ENCODE measurements around the gene VDR. TPM values are rescaled to one million over a fixed set of nuclear protein-coding genes. Genes with fewer than 3 reads are reported as not detected.

The VDR gene
- polyA plus RNA-seq, 4 donors = 3.0 to 5.7 (median 3.6) TPM

DNA sequence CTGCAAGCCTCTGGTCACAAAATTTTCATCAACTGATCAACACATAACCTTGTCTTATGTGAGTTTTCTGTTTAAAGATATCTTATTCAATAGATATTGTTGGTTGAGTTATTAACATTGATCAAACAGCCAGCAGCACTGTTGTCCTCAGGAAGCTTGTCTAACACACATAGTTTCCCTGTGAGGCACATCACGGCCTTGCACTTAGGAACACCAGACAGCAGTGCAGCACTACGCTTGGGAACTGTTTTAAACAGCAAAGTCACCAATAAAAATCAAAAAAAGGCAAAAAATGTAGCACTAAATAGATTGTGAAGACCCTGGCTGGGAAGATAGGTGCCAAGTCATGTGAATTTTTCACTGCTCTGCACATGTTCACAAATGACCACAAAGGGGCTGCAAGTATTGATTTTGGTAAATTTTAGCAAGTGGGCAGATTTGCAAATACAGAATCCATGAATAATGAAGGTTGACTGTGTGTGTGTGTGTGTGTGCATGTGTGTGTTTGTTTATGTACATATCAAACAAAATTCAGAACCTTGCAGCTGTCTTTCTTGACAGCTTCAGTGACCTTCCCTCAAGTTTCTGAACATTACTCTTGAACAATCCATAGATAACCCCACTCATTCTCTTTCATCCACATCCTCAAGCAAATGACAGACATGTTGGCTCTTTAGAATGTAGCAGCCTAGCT is 28.9 kb downstream of the VDR start:
- DNase-seq (ENCODE audit: low read depth in 4 of 4, low spot score in 2 of 4) = no peak

DNA sequence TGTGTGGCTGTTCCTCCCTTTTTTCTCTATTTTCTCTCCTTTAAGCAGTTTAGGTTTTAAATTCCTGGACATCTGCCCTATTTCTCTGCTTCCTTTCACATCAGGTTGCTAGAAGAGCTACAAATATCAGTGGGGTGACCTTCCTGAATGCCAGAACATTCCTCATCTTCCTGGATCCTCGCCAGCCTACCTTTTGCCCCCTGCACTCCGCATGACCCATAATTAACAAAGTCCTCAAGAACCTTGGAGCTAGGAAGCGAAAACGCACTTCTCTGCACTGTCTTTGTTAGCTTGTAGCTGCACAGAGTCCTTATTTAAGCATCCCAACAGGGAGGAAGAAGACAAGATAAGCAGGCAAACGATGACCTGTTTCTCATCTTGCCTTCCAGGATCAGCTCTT is 30.5 kb downstream of the VDR start:
- DNase-seq (ENCODE audit: low read depth in 4 of 4, low spot score in 2 of 4) = no peak

DNA sequence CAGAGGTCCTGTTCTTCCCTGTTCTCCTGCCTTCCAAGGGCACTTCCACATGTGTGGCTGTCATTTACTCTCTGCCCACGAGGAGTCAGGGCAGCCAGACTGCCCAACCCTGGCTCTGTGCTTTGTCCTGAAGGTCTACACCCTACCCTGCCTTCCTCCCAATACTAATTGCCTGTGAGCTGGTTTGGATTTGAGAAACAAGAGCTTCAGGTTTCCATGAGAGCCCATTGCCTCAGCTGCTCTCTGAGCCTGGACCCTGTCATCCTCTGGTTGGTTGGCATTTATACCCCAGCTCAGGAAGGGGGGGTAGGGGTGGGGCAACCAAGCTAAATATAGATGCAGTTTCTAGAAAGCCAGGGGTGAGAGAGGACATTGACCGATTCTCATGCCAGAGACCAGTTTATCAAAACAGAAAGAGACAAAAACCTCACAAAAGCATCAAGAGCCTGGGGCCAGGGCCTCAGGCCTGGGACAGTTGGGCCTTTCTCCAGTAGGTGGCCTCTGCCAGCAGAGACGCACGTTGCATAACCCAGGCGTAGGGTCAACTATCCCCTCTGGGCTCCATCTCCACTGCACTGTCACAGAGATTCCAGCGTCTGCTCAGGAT is 34.5 kb downstream of the VDR start:
- no peak for DNase-seq (ENCODE audit: low read depth in 4 of 4, low spot score in 2 of 4)

DNA sequence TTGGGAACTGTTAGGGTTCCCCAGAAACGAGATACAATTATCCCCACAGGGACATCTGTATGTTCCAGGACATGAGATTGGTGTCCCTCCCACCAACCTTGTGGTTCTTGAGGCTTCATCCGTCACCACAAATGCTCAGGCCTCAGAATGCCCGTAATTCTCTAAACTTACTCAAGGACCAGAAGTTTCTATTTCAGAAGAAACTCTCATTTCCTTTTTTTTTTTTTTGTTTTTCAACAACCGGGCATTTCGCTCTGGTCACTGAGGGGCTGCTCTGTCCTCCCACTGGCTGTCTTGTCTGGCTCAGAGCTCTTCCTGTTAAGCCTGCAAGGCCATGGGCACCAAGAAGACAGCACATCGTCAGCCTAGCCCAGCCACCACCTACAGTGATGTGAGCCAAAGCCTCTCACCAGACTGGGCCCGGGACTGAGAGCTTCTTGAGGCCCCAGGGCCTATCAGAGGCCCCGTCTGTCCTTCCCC is 36.2 kb downstream of the VDR start:
- no peak for DNase-seq (ENCODE audit: low read depth in 4 of 4, low spot score in 2 of 4)

DNA sequence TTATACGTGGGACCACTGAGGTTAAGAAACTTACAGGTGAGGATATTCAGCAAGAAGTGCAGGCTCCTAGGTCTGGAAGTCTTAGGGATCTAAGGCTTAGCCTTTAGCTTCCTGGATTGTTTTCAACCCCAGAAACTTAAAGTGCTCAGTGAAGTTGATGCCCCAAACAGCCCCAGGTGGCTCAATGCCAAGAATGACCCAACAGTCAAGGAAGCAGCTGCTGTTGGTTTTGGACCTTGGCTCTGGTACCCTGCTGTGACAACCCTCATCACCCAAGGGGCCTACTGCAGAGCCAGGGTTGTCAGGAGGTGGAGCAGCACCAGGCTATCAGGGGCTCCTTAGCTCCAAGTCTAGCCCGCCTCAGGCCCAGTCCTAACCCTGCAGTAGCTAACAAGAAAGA is 36.8 kb downstream of the VDR start:
- DNase-seq (ENCODE audit: low read depth in 4 of 4, low spot score in 2 of 4) = no peak

DNA sequence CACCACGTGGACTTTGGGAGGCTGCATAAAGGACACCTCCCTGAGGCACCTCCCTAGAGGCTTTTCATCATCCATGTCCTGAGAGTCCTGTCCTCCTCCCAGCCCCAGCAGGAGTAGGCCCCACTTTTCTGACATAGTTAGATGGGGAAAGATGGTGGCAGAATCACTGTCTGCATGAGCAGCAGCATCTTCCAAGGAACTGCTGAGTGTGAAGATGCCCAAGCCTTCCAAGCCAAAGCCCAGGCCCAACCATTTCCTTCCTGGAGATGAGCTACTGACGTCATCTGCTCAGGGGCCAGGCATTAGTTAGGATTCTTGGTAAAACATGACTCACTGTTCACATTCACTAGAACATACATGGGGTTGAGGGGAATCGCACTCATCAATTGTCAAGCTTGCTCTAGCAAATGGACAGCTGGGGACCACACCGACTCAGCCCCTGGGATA is 37.3 kb downstream of the VDR start:
- DNase-seq (ENCODE audit: low read depth in 4 of 4, low spot score in 2 of 4) = no peak

DNA sequence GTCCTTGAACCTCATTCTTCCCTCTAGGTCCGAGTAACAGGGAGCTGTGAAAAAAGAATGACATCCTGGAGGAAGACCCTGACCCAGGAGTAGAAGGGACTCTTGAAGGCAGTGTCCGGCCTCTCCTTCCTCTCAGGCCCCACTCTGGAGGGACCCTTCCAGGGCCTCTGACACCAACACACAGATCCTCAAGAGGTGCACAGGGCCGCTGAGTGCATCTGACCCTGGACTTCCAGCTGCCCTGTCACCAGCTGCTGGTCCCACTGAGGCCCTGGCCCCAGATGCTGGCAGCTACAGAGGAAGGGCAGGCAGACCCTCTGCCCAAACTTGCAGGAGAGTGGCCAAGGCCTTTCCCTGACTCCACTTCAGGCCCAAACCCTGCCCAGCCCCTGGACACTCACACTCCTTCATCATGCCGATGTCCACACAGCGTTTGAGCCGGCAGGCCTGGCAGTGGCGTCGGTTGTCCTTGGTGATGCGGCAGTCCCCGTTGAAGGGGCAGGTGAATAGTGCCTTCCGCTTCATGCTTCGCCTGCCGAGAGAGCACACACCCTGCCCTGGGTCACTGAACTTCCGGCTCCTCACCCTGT is 40.1 kb downstream of the VDR start:
- DNase-seq (ENCODE audit: low read depth in 4 of 4, low spot score in 2 of 4) = no peak

DNA sequence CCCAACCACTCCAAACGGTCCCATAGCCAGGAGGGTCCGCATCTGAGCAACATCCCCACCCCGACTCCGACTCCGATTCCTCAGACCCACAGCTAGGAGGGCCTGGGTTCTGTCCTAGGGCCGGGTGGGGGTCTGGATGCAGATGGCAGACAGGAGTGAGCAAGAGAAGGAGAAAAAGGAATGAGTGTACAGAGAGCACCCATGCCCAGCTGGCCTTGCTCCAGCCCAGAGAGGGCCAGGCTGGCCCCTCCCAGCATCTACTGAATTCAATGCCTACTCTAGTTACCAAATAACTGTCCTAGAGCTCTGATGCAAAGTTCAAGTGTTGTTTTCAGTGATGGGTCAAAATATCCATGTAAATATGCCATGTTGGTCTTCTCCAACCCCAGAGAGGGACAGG is 40.8 kb downstream of the VDR start:
- DNase-seq (ENCODE audit: low read depth in 4 of 4, low spot score in 2 of 4) = no peak

DNA sequence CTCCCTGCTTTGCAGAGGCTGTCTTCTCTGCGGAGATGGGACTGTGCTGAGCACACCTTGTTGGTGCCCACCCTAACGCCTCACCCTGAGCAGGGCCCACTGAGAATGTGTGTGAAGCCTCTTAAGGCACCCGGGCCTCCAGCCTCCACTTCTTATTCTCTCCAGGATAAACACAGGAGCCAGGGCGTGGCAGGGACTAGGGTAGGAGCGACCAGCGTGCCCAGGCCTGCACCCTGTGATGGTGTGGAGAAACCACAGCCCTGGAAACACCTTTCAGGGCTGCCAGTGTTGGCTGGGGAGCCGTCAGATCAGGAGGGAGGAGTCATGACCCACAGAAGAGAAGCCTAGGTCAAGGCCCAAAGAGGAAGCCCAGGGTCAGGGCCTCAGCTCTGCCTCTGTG is 41.3 kb downstream of the VDR start:
- DNase-seq (ENCODE audit: low read depth in 4 of 4, low spot score in 2 of 4) = no peak

DNA sequence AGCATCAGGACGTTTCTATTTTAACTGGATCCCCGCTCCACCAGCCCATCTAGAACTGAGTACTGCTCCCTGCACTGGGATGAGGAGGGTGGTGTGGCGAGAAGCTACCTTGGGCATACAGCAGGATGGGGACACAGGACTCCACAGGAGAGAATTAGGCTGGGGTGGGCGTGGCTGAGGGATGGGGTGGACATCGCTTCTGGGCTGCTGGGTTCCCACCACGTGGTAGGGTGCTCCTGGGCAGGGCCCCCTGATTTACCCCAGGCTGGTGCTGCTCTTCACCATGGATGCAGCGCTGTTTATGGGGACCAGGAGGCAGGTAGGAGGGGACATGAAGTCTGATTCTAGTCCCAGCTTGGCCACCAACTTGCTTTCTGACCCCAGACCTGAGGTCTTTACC is 41.9 kb downstream of the VDR start:
- DNase-seq (ENCODE audit: low read depth in 4 of 4, low spot score in 2 of 4) = no peak

DNA sequence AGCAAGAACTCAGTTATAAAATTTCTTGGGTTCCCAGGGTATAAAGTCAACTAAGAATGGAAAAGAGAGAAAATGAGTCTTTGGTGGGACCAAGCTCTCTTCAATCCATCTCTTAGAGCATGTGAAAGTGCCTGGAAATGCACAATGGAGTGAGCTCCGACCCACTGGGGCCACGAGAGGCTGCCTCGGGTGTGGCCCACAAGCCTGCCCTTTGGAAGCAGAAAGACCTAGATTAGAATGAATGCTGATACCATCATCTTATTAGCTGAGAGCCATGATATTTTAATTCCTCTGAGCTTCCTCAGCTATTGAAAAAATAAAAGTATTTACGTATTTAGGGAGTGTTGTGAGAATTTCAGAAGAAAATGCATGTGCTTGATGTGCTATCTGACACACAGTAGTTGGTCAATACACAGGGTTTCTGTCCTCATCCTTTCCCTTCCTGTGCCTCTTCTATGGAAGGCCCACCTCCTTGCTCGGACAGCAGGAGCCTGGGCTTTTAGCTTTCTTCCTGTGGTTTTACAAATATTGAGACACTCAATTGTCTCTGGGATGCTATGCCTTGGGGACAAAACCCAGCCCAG is 42.5 kb downstream of the VDR start:
- DNase-seq (ENCODE audit: low read depth in 4 of 4, low spot score in 2 of 4) = no peak

DNA sequence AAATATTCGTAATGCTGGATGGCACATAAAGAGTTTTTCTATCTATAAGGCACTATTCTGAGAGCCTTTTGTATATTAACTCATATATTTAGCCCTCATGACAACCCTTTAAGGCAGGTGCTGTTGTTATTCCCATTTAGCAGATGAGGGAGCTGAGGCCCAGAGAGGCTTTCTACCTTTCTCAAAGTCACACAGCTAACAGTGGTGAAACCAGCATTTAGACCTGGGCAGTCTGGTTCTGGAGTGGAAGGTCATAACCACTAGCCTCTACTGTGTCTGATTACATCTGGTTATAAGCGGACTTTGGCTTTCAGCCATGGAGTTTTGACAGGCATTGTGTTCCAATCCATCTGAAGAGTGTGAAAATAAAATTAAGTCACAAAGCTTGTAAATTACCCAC is 43.9 kb downstream of the VDR start:
- no peak for DNase-seq (ENCODE audit: low read depth in 4 of 4, low spot score in 2 of 4)

DNA sequence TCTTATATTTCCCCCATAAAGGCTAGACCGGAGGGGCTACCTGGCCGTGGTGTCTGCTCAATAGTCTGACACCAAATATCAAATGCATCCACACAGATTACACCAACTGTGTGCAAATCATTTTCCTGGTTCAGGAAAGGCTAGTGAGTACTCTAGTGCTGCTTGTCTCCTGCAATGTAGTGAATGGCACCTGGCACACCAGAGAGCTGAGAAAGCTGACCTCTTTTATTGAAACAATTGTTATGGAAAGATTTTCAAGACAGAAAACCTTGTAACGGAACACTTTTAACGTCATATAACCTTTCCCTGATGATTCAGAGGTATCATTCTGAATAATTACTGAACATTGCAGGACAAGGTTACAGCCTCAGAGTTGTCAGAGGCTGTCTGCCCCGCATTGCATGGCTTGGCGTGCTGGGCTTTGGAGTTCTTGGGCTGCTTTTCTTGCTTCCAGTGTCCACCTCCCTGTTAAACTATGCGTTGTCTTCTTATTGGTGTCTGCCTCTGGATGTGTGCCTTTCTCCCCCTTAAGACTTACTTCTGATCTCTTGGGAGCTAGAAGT is 44.4 kb downstream of the VDR start:
- no peak for DNase-seq (ENCODE audit: low read depth in 4 of 4, low spot score in 2 of 4)

DNA sequence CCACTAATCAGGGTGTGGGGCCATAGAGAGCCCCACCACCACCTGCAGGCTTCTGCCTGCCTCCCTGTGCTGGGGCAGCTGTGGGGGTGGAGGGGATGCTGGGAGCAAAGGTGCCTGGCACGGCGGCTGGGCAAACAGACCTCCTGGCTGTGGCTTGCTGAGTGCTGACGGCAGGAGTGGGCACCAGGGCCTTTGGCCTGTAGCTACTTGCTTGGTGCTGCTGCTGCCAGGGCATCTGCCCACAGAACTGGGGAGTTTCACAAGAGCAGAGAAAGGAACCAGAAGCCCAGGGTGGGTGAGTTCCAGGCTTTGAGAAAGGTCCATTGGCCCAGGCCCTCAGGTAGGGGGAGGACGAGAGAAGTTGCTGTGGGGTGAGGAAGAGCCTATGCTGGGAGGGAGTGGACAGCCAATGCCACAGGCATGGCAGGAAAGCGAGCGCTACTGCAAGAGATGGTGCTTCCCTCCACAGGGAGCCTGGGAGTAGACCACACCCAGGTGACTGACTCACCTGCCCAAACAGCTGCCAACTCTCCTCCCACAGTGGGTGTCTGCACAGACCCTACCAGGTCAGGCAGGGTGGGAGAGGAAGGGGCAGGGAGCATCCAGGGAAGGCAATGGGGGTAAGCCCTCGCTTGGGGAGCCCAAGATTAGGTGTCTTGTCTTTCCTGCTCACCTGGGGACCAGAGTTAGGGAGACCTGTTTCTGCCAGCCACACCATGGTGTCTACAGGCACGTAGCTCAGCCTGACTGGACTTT is 46.1 kb downstream of the VDR start:
- no peak for DNase-seq (ENCODE audit: low read depth in 4 of 4, low spot score in 2 of 4)

DNA sequence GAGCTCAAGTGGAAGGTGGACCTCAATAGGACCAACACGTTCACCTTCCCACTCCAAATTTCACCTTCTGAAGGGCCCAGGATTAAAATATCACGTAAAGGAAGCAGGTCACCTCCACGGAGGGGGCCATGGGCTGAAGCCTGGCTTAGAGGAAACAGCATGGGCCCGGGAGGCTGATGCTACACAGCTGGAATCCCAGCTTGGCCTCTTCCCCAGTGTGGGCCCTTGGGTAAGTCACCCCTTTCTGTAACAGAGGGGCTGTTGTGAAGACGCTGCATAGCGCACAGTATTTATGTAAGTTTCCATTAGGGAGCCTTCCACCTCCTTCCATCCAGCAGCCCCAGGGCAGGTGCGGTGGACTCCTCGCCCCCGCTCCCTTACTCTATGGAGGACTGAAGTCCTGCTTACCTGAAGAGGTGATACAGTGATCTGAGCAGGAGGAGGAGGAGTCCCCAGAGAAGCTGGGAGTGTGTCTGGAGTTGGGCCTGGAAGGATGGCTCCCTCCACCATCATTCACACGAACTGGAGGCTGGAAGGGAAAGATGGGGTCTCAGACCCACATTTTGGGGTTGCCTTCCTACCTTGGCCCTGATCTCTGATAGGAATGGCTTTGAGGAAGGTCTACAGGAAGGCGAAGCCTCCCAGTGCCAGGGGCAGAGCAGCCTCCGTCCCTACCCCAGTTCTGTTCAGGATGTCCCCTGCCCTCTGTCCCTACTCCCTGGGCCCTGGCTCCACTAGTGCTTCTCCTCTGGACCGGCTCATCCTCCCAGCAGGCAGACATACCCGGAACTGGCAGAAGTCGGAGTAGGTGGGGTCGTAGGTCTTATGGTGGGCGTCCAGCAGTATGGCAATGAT is 47.8 kb downstream of the VDR start:
- no peak for DNase-seq (ENCODE audit: low read depth in 4 of 4, low spot score in 2 of 4)

DNA sequence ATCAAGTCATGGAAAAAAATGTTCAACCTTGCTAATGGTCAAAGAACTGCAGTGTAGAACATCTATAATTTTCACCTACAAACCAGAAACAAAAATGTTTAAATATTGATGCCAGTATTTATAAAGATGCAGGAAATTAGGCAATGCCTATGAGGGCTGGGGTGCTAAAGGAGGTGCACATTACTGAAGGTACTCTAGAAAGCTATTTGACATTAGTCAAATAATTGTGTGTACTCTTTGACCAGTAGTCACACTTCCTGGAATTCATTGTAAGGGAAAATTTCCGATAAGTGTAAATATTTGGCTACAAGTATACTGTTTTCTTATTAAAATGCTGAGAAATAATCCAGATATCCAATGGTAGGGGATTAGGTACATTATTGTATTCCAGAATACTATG is 48.7 kb downstream of the VDR start:
- DNase-seq (ENCODE audit: low read depth in 4 of 4, low spot score in 2 of 4) = no peak

DNA sequence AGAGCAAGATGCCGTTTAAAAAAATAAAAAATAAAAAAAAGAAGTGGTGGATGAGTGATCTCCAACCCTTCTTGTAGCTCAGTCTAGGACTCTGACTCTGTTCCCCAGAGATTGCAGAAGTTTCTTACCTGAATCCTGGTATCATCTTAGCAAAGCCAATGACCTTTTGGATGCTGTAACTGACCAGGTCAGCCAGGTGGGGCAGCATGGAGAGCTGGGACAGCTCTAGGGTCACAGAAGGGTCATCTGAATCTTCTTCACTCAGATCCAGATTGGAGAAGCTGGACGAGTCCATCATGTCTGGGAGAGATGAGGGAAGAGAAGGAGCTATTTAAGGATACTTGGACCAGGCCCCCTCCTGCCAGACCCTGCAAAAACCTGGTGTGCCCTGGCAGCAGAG is 49.3 kb downstream of the VDR start:
- no peak for DNase-seq (ENCODE audit: low read depth in 4 of 4, low spot score in 2 of 4)

DNA sequence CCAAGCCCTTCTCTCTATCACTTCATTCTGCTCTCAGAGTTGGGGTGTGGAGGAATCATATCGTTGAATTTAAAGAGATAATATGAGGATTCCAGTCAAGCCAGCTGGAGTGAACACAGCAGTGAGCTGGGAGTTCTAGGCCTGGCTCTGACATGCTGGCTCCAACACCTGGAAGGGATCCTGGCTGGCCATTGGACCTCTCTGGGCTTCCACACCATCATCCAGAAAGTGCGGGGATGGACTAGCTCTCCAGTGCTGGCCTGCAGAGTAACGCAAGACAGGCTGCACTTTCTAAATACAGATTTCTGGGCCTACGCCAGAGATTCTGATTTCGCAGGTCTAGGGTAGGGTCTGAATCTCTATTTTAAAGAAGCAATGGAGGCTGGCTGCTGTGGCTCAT is 50.3 kb downstream of the VDR start:
- no peak for DNase-seq (ENCODE audit: low read depth in 4 of 4, low spot score in 2 of 4)

DNA sequence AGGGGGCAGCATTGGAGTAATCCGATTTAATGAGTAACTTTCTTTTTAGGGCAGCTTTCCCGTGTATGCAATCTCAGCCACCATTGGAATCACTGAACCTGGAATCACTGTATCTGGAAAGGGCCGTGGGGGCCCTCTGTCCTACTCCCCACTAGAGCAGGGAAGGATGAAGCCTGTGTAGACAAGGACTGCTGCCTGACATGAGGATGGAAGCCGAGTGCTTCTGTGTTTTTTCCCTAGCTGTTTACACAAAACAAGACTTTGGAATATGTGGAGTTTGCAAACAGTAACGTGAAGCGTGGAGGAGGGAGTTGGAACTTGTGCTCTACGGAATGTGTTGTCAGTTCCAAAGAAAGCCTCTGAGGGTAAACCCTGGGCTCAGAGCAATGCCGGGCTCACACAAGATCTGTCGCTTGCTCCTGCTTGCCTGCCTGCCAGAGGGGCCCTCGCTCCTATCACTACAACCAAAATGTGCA is 52.7 kb downstream of the VDR start:
- no peak for DNase-seq (ENCODE audit: low read depth in 4 of 4, low spot score in 2 of 4)
